Measurements from ENCODE around the gene AOX1.
"Not testable (repeated sequence)": the region's sequence is repeated elsewhere in the genome, so short reads cannot be mapped to it uniquely, and the experiment has no call there.

AOX1 gene

GRCh38 chr2:200698217-200698616 is 112.4 kb downstream of the AOX1 start:
- DNase-seq (ENCODE audit: low read depth in 2 of 2, low spot score in 1 of 2) = no peak

- DNase-seq (ENCODE audit: low read depth in 2 of 2, low spot score in 1 of 2) = no peak
These were observed 113.5 kb downstream of the AOX1 start for GRCh38 chr2:200699310-200699709.

GRCh38 chr2:200700856-200701255 is 115.0 kb downstream of the AOX1 start:
- no peak for DNase-seq (ENCODE audit: low read depth in 2 of 2, low spot score in 1 of 2)

- no peak for DNase-seq (ENCODE audit: low read depth in 2 of 2, low spot score in 1 of 2)
These were observed 116.2 kb downstream of the AOX1 start for GRCh38 chr2:200702044-200702443.

- DNase-seq (ENCODE audit: low read depth in 2 of 2, low spot score in 1 of 2) = peak; percentile 12 to 24
These were observed 116.9 kb downstream of the AOX1 start for GRCh38 chr2:200702646-200703118.

GRCh38 chr2:200703127-200703925 is 117.5 kb downstream of the AOX1 start:
- DNase-seq (ENCODE audit: low read depth in 2 of 2, low spot score in 1 of 2) = no peak

GRCh38 chr2:200703926-200704637 is 118.3 kb downstream of the AOX1 start:
- DNase-seq (ENCODE audit: low read depth in 2 of 2, low spot score in 1 of 2) = no peak

- DNase-seq (ENCODE audit: low read depth in 2 of 2, low spot score in 1 of 2) = no peak
These were observed 119.7 kb downstream of the AOX1 start for GRCh38 chr2:200705305-200706041.

- no peak for DNase-seq (ENCODE audit: low read depth in 2 of 2, low spot score in 1 of 2)
These were observed 123.1 kb downstream of the AOX1 start for GRCh38 chr2:200708943-200709342.

GRCh38 chr2:200713003-200713703 is 127.3 kb downstream of the AOX1 start:
- DNase-seq (ENCODE audit: low read depth in 2 of 2, low spot score in 1 of 2) = peak; percentile 85 to 88

- no peak for DNase-seq (ENCODE audit: low read depth in 2 of 2, low spot score in 1 of 2)
These were observed 127.9 kb downstream of the AOX1 start for GRCh38 chr2:200713704-200714064.

- not testable (repeated sequence) for DNase-seq (ENCODE audit: low read depth in 2 of 2, low spot score in 1 of 2)
These were observed 129.2 kb downstream of the AOX1 start for GRCh38 chr2:200715014-200715413.

- DNase-seq (ENCODE audit: low read depth in 2 of 2, low spot score in 1 of 2) = no peak
These were observed 130.6 kb downstream of the AOX1 start for GRCh38 chr2:200716386-200716785.

Data from stimulated activated CD8-positive, alpha-beta memory T cell treated with anti-CD3 and anti-CD28 coated beads, Interleukin-4, amount 100 ng/mL, for 4 hours (primary cell).